Left lung (tissue), 10 donors: Measurements from ENCODE around the gene GDPD5. TPM values are rescaled to one million over a fixed set of nuclear protein-coding genes. Genes with fewer than 3 reads are reported as not detected.
A peak's percentile ranks its signal among the peaks of the same experiment; 100 is the strongest.

Source experiments
- ATAC-seq: fragments of 200-7000 bp; cut with Tn5 transposase; one replicate; pipeline ENCODE4 v1.9.1; 2020; ENCODE audit warnings: moderate library complexity
- DNase-seq, 4 donors: peaks; one replicate each; pipeline ENCODE4 v3.0.0-alpha.2; 2013 to 2020
- H3K27ac ChIP-seq, 2 donors: fragments of 200-600 bp; sonication (generic) in 1 of 2; one replicate each; pipeline versions ENCODE4 v1.5.0 to v1.8.0; 2020 to 2021
- H3K27me3 ChIP-seq, 2 donors: fragments of 200-600 bp; sonication (generic) in 1 of 2; one replicate each; pipeline versions ENCODE4 v1.5.0 to v1.8.0; 2020 to 2021
- H3K36me3 ChIP-seq, 2 donors: fragments of 200-600 bp; sonication (generic) in 1 of 2; one replicate each; pipeline versions ENCODE4 v1.5.0 to v1.8.0; 2020 to 2021
- H3K4me1 ChIP-seq, 2 donors: fragments of 200-600 bp; one replicate each; pipeline ENCODE4 v1.8.0; 2021
- H3K4me3 ChIP-seq, 2 donors: fragments of 200-600 bp; sonication (generic) in 1 of 2; one replicate each; pipeline versions ENCODE4 v1.5.0 to v1.8.0; 2020 to 2021; ENCODE audit warnings: mild to moderate bottlenecking in 1 of 2
- H3K9me3 ChIP-seq, 2 donors: fragments of 200-600 bp; sonication (generic) in 1 of 2; one replicate each; pipeline versions ENCODE4 v1.5.0 to v1.8.0; 2020 to 2021
- CTCF ChIP-seq, 2 donors: fragments of 200-600 bp; sonication (generic) in 1 of 2; IDR thresholded peaks; one replicate each; pipeline versions ENCODE4 v1.5.0 to v1.8.0; 2021; ENCODE audit warnings: antibody characterized with exemption in 2 of 2
- intact Hi-C, 2 donors: fragments of 100-400 bp; cut with DNase I; formaldehyde crosslinking; loops; one replicate each; pipeline versions ENCODE4 v1.11.2 to v1.14.2; 2022
- polyA plus RNA-seq, 6 donors: library from polyadenylated mRNA; unstranded; fragments of 120-200 nt; gene quantifications; one replicate each; pipeline ENCODE4 v1.2.1, GENCODE V29; 2013; ENCODE audit not compliant: insufficient read length in 6 of 6
- total RNA-seq, 2 donors: library from RNA; stranded (reverse); fragmentation: NEBNext Ultra II Directional; extraction: Animal tissue kit (Norgen Biotek cat#: 25700); gene quantifications; one replicate each; pipeline ENCODE4 v1.2.1, GENCODE V29; 2021
- donor health status: DM: no; HTN: yes; CAD: no.
- donor health status: DM: no; HTN: no; CAD: no.

Gene GDPD5
- total and polyA plus RNA-seq, 8 donors: 10.5 to 34.8 (median 27.6) TPM

GRCh38 chr11:75570559-75571139 is 44.9 kb upstream of the GDPD5 start:
- Histone ChIP-seq H3K4me3 (no peak overlapping the region), H3K36me3 (peaks cover 0 to 89% of the 10 kb centered on the region in 2 donors), H3K27ac (peak overlapping the region; percentile 13 to 23), H3K9me3 (no peaks in the 10 kb centered on the region), H3K27me3 (no peaks in the 10 kb centered on the region), H3K4me1 (peaks cover 9 to 56% of the 10 kb centered on the region in 2 donors)
- intact Hi-C loops: no loop called here
- ATAC-seq (peak; percentile 35), DNase-seq (peak in 1 of 4 donors; percentile 49)
- TF ChIP-seq CTCF (IDR thresholded peaks at IDR 0.05): no peak

- H3K27ac ChIP-seq: no peak overlapping the region
- H3K36me3 ChIP-seq: peaks cover 0 to 82% of the 10 kb centered on the region in 2 donors
- peaks cover 20 to 74% of the 10 kb centered on the region in 2 donors for H3K4me1 ChIP-seq
- H3K27me3 ChIP-seq: no peaks in the 10 kb centered on the region
- intact Hi-C loops: no loop called here
- ATAC-seq: no peak
- no peak for TF ChIP-seq CTCF (IDR thresholded peaks at IDR 0.05)
- H3K9me3 ChIP-seq: no peaks in the 10 kb centered on the region
- no peak overlapping the region for H3K4me3 ChIP-seq
- peak in 1 of 4 donors; percentile 28 for DNase-seq
Measured at GRCh38 chr11:75568616-75569219, 43.0 kb upstream of the GDPD5 start.

GRCh38 chr11:75567971-75568370 is 42.2 kb upstream of the GDPD5 start:
- H3K4me1 ChIP-seq: peaks cover 20 to 75% of the 10 kb centered on the region in 2 donors
- no peaks in the 10 kb centered on the region for H3K9me3 ChIP-seq
- no peak for TF ChIP-seq CTCF (IDR thresholded peaks at IDR 0.05)
- H3K27ac ChIP-seq: no peak overlapping the region
- DNase-seq: peak in 1 of 4 donors; percentile 5
- peaks cover 0 to 74% of the 10 kb centered on the region in 2 donors for H3K36me3 ChIP-seq
- H3K27me3 ChIP-seq: peaks cover 0 to 3% of the 10 kb centered on the region in 2 donors
- ATAC-seq: no peak
- H3K4me3 ChIP-seq: no peak overlapping the region
- intact Hi-C loops: no loop called here

GRCh38 chr11:75566763-75567279 is 41.1 kb upstream of the GDPD5 start:
- TF ChIP-seq CTCF (IDR thresholded peaks at IDR 0.05): no peak
- Histone ChIP-seq H3K4me1 (peaks cover 20 to 79% of the 10 kb centered on the region in 2 donors), H3K27ac (no peak overlapping the region), H3K27me3 (peaks cover 0 to 15% of the 10 kb centered on the region in 2 donors), H3K36me3 (peaks cover 0 to 63% of the 10 kb centered on the region in 2 donors), H3K9me3 (no peaks in the 10 kb centered on the region), H3K4me3 (no peak overlapping the region)
- peak in 1 of 4 donors; percentile 78 for DNase-seq
- intact Hi-C loops: no loop called here
- no peak for ATAC-seq
